Measurements from ENCODE around the gene ASB2.

GRCh38 chr14:93915800-93916199, 60.6 kb downstream of the ASB2 start:
- no peak for TF ChIP-seq CTCF (conservative IDR thresholded peaks at IDR 0.05 in 1 of 2, IDR thresholded peaks at IDR 0.05 in 1 of 2; ENCODE audit: low read depth in 1 of 2, low read length in 2 of 2)
- no peak for TF ChIP-seq EZH2 (IDR thresholded peaks at IDR 0.05; ENCODE audit: low read length, missing control alignments)
